ENCODE data around the gene LRRC66.

The LRRC66 gene

GRCh38 chr4:52014903-52015302 is 5.3 kb downstream of the LRRC66 start:
- DNase-seq (ENCODE audit: low read depth) = no peak

- no peak for DNase-seq (ENCODE audit: low read depth)
Measured at GRCh38 chr4:52012651-52013050, 7.5 kb downstream of the LRRC66 start.

- DNase-seq (ENCODE audit: low read depth) = no peak
Measured at GRCh38 chr4:52010986-52011385, 9.2 kb downstream of the LRRC66 start.

- DNase-seq (ENCODE audit: low read depth) = no peak
Measured at GRCh38 chr4:52006887-52007286, 13.3 kb downstream of the LRRC66 start.

- DNase-seq (ENCODE audit: low read depth) = no peak
Measured at GRCh38 chr4:52005604-52006273, 14.4 kb downstream of the LRRC66 start.

GRCh38 chr4:52004414-52004813 is 15.7 kb downstream of the LRRC66 start:
- DNase-seq (ENCODE audit: low read depth) = no peak

GRCh38 chr4:52001616-52002015 is 18.5 kb downstream of the LRRC66 start:
- no peak for DNase-seq (ENCODE audit: low read depth)

GRCh38 chr4:51999250-51999649 is 20.9 kb downstream of the LRRC66 start:
- DNase-seq (ENCODE audit: low read depth) = no peak

- no peak for DNase-seq (ENCODE audit: low read depth)
Measured at GRCh38 chr4:51998837-51999236, 21.3 kb downstream of the LRRC66 start.

- no peak for DNase-seq (ENCODE audit: low read depth)
Measured at GRCh38 chr4:51997647-51998046, 22.5 kb downstream of the LRRC66 start.

GRCh38 chr4:51995647-51996220 is 24.4 kb downstream of the LRRC66 start:
- DNase-seq (ENCODE audit: low read depth) = no peak

- no peak for DNase-seq (ENCODE audit: low read depth)
Measured at GRCh38 chr4:51965862-51966261, 54.3 kb downstream of the LRRC66 start.

- DNase-seq (ENCODE audit: low read depth) = no peak
Measured at GRCh38 chr4:51963841-51964517, 56.2 kb downstream of the LRRC66 start.

- no peak for DNase-seq (ENCODE audit: low read depth)
Measured at GRCh38 chr4:51960486-51960885, 59.7 kb downstream of the LRRC66 start.

GRCh38 chr4:51958199-51958968 is 61.8 kb downstream of the LRRC66 start:
- no peak for DNase-seq (ENCODE audit: low read depth)

Measured in activated T-cell treated with anti-CD3 and anti-CD28 coated beads for 24 hours (primary cell).